NOMO-1 treated with DMSO at 0.1 percent for 48 hours (cell line): ENCODE results near the gene GPATCH2L.

Source experiments
- DNase-seq: peaks from one replicate; lab custom pipeline; 2025; ENCODE audit not compliant: unreplicated experiment; lab: John Stamatoyannopoulos, UW

Gene GPATCH2L

DNA sequence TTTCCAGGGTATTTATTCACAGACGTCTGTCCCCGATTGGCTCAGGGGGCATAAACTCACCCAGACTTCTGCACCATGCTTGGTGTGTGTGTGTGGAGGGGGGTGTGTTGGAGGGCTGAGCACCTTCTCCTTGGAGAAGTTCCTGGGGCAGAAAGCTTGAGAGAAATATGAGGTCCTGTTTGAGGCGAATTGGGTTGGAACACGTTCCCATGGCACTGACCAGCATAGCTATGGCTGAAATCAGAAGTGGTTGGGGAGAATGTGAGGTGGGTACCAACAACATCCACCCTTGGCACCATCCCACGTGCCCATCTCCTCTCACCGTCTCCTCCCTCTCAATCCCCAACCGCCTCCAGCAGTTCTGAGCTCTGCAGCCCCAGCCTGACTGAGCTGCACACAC lies 16.0 kb upstream of the GPATCH2L start:
- no peak for DNase-seq

DNA sequence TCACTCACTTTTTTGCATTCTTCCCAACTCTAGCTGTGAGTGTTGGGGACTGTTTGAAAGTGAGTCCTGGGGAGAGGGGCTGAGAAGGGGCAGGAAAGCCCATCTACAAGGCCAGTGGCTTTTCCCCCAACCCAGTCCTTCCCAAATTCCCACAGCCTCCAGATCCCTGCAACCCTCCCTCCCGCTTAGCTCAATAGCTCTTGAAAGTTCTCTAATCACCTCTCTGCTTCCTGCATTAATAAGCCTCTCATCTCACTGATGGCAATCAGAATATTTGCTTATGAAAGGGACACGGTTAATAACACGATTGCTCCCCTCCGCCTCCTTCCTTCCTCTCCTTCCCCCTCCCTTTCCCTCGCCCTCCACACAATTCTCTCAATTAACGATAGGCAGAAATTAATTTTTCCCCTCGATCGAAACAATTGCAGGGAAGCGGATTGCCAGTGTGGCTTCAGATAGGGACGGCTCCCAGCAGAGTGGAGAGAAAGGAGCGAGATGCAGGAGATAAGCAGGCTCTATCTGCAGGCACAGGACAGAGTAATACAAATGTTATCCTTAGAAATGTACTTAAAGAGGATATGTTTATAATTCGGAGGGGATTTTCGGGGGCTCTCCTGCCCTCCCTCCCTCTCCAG lies 15.1 kb upstream of the GPATCH2L start:
- DNase-seq = no peak

GRCh38 chr14:76138119-76138757 lies 13.5 kb upstream of the GPATCH2L start:
- DNase-seq = no peak

DNA sequence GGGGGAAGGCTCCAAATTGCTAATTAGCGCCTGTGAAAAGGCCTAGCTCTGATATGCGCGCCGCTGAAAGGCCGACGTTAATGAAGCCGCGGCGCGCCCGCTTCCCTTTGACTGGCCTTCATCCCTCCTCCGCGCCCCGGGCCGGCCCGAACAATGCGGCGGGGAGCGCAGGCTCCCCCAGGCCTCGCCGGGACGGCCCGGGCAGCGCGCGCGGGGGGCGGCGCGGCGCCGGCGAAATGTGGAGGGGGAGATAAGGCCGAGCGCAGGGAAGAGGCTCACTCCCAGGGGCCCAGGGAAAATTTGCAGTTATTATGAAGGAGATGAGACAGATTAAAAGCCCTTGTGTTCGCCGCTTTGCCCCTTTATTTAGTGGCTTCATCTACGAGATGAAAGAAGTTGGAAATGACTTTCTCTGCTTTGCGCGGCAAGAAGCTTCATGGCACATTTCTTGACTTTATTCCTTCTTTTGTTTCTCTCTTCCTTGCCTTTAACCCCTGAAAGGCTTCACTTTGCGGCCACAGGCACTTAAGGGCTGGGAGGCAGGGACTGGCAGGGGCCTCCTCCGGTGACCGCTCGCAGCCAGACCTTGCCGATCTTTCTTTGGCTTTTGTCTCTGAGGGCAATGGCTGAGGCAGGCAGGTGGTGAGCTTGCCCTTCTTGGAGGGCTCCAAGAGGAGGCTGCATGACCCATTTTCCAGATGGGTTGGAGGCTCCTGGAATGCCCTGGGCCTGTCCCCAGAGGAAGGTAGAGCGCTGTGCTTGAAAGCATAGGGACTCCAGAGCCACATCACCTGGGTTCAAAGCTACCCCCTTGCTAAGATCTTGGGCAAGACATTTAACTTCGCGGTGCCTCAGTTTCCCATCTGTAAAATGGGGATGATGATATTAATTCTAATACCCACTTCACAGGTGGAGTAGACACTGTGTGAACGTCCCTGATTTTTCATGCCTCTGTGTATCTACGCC lies 12.7 kb upstream of the GPATCH2L start:
- no peak for DNase-seq

DNA sequence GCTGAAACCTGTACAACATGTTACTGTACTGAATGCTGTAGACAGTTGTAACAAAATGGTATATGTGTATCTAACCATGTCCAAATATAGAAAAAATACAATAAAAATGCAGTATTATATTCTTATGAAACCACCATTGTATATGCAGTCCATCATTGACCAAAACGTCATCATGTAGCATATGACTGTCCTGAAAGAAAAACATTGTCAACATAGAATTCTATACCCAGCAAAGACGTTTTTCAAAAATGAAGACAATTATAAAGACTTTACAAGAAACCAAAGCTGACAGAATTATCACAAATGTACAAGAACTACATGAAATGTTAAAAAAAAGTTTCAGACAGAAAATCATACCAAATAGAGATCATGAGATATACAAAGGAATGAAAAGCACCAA lies 8.1 kb upstream of the GPATCH2L start:
- DNase-seq = no peak

DNA sequence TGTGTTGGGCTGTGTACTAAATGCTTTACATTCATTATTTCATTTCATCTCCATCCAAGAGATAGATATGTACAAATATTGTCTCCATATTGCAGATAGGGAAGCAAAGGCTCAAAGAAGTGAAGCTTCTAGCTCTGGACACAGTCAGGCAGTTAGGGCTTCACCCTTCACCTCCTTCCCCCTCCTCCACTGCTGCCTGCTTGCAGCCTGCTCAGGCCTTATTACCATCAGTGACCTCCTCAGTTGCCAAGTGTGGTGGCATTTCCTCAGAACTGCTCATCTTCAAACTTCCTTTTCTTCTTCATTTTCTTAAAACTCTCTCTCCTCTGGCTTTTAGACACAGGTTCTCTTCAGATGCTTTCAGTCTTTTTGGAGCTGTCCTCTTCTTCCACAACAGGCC lies 4.7 kb upstream of the GPATCH2L start:
- DNase-seq = no peak

DNA sequence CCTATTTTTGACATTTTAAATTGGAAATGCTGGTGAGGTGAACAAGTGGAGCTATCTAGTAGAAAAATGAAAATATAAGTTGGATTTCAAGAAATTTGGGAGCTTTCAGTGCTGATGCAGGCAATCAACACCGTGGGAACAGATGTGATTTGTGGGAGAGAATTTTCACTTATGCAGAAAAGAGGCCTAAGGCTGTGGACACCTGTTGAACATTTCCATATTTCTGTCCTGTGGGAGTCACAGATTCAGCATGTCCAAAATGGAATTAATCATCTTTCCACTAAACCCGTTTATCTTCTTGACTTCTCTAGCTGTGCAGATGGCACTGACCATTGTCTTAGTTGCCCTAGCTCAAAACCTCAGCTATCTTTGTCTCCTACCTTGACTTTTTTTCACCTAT lies 2.5 kb upstream of the GPATCH2L start:
- no peak for DNase-seq

GRCh38 chr14:76152333-76152681 lies 585 bp downstream of the GPATCH2L start:
- peak; percentile 93 for DNase-seq

DNA sequence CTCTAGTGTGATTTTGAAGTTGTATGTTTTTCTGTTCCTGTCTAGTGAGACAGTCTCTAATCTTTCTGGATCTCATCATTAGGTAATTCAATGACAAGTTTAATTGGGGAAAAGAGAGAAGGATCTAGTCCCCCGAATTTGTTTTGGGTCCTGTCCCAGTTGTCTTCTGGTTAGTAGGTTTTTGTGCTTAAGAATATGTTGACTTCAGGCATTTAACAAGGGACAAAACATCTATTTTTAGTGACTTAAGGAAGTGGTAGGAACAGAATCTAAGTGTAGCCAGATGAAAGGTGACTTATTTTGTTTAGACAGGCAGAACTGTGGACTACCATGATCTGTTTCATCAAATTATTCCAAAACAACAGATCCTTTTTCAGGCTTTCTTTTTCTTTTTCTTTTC lies 2.2 kb downstream of the GPATCH2L start:
- peak; percentile 4 for DNase-seq

DNA sequence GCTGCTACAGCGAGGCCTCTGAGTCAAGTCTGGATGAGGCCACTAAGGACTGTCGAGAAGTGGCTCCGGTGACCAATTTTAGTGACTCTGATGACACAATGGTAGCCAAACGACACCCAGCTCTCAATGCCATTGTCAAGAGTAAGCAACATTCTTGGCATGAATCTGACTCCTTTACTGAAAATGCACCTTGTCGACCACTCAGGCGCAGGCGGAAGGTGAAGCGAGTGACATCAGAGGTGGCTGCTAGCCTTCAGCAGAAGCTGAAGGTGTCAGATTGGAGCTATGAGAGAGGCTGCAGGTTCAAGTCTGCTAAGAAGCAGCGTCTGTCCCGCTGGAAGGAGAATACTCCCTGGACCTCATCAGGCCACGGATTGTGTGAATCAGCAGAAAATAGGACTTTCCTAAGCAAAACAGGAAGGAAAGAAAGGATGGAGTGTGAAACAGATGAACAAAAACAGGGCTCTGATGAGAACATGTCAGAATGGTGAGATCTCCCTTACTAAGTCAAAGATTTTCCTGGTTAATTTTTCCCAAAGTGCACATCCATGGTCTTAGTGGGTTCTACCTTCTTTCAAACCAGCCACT lies 2.9 kb downstream of the GPATCH2L start:
- DNase-seq = no peak

- DNase-seq = no peak
Measured at GRCh38 chr14:76163668-76164363, 12.1 kb downstream of the GPATCH2L start.

- DNase-seq = no peak
Measured at GRCh38 chr14:76168531-76168930, 16.8 kb downstream of the GPATCH2L start.

GRCh38 chr14:76169776-76170175 lies 18.1 kb downstream of the GPATCH2L start:
- DNase-seq = no peak

GRCh38 chr14:76174982-76175381 lies 23.3 kb downstream of the GPATCH2L start:
- DNase-seq = no peak

DNA sequence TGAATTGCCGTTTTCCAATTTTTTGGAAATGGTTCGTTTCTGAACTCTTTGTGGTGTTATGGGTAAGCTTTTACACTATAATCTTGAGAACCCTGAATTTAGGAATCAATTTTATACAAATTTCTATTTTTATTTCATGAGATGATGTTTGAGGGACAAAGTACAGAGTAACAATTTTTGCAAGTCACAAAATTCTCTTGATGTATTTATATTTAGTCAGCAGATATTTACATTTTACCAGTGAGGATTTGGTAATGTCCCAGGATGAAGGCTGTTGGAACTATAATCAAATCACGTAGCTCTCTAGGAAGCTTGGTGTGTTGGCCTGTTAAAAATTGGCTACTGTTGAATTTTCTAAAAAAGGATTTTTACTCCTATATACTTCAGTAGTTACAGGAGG lies 24.2 kb downstream of the GPATCH2L start:
- no peak for DNase-seq

DNA sequence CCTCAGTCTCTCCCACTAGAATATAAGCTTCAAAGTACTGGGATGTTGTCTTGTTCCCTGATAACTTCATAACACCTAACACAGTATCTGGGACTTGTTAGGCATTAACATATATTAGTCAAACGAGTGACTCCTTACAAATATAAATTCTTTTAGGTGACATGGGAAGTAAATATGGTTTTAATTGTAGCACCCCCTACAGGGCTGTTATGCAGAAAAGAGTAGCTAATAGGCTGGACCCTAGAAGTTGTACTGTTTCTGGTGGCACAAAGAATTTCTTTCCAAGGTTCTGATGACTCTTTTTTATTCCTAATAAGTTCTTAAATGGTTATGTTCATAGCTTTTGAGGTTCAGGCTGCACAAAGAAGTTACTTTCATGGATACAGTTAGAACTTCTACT lies 29.8 kb downstream of the GPATCH2L start:
- DNase-seq = no peak

DNA sequence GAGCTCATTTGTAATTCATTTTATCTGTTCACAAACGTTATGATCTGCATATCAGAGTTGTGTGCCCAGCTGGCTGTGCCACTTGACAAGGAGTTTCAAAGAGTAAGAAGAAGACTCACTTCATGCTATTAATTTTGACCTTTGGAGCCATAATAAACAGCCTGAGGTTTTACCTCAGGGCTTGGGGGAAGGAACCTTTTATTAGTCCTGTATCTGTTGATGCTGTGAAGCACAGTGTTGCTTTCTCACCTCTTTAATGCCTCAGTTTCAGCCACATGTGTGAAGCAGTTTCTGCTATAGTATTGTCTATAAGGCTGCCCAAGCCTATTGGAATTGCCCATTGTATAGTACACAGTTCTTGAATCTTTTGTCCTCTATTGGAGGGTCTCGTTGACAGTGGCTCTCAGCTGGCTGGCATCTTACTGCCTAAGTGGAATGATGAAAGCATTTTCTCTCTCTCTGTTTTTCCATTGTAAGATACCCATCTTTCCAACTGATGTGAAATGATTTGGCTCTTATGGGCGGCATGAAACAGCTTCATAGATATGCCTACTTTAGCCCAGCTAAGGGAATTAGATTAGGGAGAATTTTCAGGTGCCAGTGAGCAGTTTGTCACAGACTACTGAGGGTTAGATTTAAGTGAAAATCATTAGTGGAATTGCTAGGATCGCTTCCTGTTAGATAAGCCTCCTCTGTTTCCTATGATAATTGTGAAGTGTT lies 34.7 kb downstream of the GPATCH2L start:
- no peak for DNase-seq

- peak; percentile 82 for DNase-seq
Measured at GRCh38 chr14:76191297-76191696, 39.6 kb downstream of the GPATCH2L start.

DNA sequence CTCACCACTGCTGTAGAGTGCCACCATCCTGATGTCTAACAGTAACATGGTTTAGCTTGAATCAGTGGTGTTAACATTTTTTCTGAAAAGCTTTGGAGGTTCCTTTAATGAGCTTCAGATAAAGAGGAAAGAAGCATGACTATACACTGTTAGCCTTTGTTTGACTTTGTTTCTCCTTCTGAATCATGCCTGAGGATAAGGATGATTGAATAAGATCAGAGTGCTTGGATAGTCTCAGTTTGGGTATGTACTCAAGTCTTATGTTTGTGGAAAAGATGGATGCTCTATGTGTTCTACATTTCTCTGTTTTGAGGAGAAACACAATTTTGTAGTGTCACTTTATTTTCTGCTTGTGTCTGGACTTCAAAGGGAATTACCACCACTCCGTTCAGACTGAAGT lies 42.0 kb downstream of the GPATCH2L start:
- no peak for DNase-seq

DNA sequence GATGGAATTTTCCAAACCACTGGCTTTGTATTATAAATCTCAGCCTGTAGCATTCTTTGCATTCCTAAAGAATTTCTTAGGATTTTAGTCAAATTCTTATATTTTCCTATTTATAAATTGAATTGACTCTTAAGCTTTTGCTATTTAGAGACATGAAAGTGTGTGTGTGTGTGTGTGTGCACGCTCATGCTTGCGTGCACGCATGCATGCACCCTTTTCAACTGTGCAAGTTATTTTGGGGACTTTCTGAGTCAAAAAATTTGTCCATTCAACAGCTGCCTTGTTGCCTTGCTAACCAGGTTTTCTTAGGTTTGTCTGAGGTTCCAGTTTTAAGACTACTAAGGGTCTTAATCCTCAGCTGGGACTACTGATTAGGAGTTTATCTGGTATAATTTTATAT lies 42.6 kb downstream of the GPATCH2L start:
- no peak for DNase-seq
